Thyroid gland (tissue), 4 donors: ENCODE measurements around the gene URM1.

Experiments
- CTCF ChIP-seq, 6 experiments: fragments of 200-600 bp in 3 of 6; fragments of 450-650 bp in 3 of 6; sonication (generic) in 3 of 6; IDR thresholded peaks; one replicate each; pipeline ENCODE4 v1.5.1; 2016 to 2019; ENCODE audit warnings: antibody characterized with exemption in 6 of 6, mild to moderate bottlenecking in 2 of 6, inconsistent platforms in 1 of 6, moderate library complexity in 1 of 6
- POLR2A ChIP-seq, 2 donors: fragments of 450-650 bp; IDR thresholded peaks; one replicate each; pipeline ENCODE4 v1.6.1; 2017; ENCODE audit warnings: antibody characterized with exemption in 2 of 2, mild to moderate bottlenecking in 2 of 2, moderate library complexity in 1 of 2

DNA sequence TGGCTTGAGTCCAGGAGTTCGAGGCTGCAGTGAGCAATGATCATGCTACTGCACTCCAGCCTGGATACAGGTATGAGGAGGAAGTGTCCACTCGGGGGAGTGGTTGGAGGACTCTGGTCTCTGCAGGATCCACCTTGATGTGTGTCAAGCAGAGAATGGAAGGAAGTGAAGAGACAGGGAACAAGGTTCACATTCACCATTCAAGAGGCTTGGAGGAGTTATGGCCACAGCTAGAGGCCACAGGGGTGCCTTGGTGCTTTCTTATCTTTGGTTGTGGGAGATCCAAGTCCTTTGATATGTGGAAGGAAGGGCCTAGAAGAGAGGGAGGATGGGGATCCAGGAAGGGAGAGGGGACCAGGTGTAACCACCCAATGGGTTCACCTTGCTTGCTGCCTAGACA lies 44.1 kb downstream of the URM1 start:
- TF ChIP-seq CTCF (IDR thresholded peaks at IDR 0.05) (no peak), POLR2A (IDR thresholded peaks at IDR 0.05) (no peak)
